GM21529 (cell line): ENCODE results near the gene MRI1.

Source experiments
- ATAC-seq: cut with Tn5 transposase; IDR thresholded peaks from one replicate; pipeline ENCODE4 v1.9.1; 2021; ENCODE audit not compliant: unreplicated experiment

The MRI1 gene

DNA sequence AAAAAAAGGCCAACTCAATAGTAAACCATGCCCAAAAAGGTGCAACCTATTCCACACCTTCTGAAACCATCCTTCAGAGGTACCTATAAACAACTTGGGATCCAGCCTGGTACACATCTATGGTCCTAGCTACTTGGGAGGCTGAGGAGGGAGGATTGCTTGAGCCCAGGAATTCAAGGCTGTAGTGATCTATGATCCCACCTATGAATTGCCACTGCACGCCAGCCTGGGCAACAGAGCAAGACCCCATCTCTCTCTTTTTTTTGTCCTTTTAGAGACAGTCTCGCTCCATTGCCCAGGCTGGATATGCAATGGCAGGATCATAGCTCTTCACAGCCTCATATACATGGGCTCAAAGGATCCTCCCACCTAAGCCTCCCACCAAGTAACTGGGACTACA, 57.0 kb downstream of the MRI1 start:
- no peak for ATAC-seq

DNA sequence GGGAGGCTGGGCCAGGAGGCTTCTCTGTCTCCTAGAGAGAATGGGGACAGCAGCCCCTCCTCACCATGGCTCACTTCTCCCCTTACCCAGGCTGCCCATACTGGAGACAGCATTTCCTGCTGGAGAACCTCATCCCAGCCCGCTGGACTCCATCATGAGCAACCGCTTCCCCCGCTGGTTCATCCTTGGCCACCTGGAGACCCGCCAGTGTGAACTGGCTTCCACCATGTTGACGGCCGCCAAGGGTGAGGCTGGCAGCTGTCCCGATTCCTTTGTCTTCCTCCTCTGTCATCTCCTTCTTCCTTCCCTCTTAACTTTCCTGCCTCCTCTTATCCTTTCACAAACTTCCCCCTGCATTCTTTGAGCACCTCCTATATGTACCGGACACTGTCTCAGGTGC, 58.9 kb downstream of the MRI1 start:
- ATAC-seq: no peak
